H1 (cell line): ENCODE results near the gene MEF2B. TPM values are rescaled to one million over a fixed set of nuclear protein-coding genes. Genes with fewer than 3 reads are reported as not detected.

Experiments used
- CTCF ChIA-PET: fragments of 300-600 bp; sonication (Branson Sonifier 250); formaldehyde crosslinking; loops from one replicate; lab custom pipeline; 2021; ENCODE audit not compliant: partially characterized antibody; lab: Charles Lee
- POLR2A ChIA-PET: fragments of 300-600 bp; sonication (Branson Sonifier 250); formaldehyde crosslinking; loops from one replicate; lab custom pipeline; 2021; ENCODE audit warnings: inconsistent platforms; ENCODE audit not compliant: partially characterized antibody; lab: Charles Lee
- DNase-seq, 2 experiments: peaks; one replicate each; pipeline versions ENCODE4 v3.0.0 to v3.0.0-alpha.2; 2010 to 2022; ENCODE audit warnings: low spot score in 2 of 2, low read depth in 1 of 2, mixed read lengths in 1 of 2
- FAIRE-seq: peaks from 2 replicates; lab custom pipeline; 2011; peaks lifted over from hg19 to GRCh38; lab: Jason Lieb, UNC
- H2AFZ ChIP-seq: 2 replicates; pipeline ENCODE4 v1.8.1; 2012; ENCODE audit warnings: low read length, inconsistent platforms
- H2AK5ac ChIP-seq: 2 replicates; pipeline ENCODE4 v1.6.1; 2013; ENCODE audit warnings: low read depth, low read length
- H2BK120ac ChIP-seq: replicated peaks from 2 replicates; pipeline ENCODE3; 2013; ENCODE audit warnings: low read depth, low read length, inconsistent platforms
- H2BK12ac ChIP-seq: 2 replicates; pipeline ENCODE4 v1.6.1; 2013; ENCODE audit warnings: low read depth, low read length
- H2BK15ac ChIP-seq: 2 replicates; pipeline ENCODE4 v1.6.1; 2013; ENCODE audit warnings: low read length
- H2BK20ac ChIP-seq: 2 replicates; pipeline ENCODE4 v1.6.1; 2013; ENCODE audit warnings: low read length
- H2BK5ac ChIP-seq: 2 replicates; pipeline ENCODE4 v1.6.1; 2013; ENCODE audit warnings: low read depth, low read length
- H3K14ac ChIP-seq: 2 replicates; pipeline ENCODE4 v1.6.1; 2013; ENCODE audit warnings: inconsistent platforms; ENCODE audit not compliant: insufficient read length
- H3K18ac ChIP-seq: 2 replicates; pipeline ENCODE4 v1.6.1; 2013; ENCODE audit warnings: low read length; ENCODE audit errors: extremely low read depth
- H3K23ac ChIP-seq: 2 replicates; pipeline ENCODE4 v1.6.1; 2013; ENCODE audit warnings: inconsistent platforms; ENCODE audit not compliant: insufficient read length
- H3K23me2 ChIP-seq: 2 replicates; pipeline ENCODE4 v1.6.1; 2013; ENCODE audit warnings: low read depth, low read length
- H3K27ac ChIP-seq: 2 replicates; pipeline ENCODE4 v1.6.1; 2011; ENCODE audit warnings: low read depth, low read length, inconsistent platforms
- H3K27me3 ChIP-seq, 4 experiments: replicated peaks in 1 of 4; 1 replicate in 1 of 4; 2 replicates in 3 of 4; pipeline versions ENCODE4 v1.6.1 to v1.8.1; 2011 to 2013; ENCODE audit warnings: low read length in 3 of 4, mild to moderate bottlenecking in 3 of 4, inconsistent platforms in 2 of 4, mixed read lengths in 2 of 4, moderate library complexity in 1 of 4; ENCODE audit not compliant: control insufficient read depth in 3 of 4, insufficient read depth in 3 of 4; ENCODE audit errors: extremely low read depth in 1 of 4
- H3K36me3 ChIP-seq, 4 experiments: 2 replicates each; pipeline versions ENCODE4 v1.6.1 to v1.8.1; 2011 to 2013; ENCODE audit warnings: mild to moderate bottlenecking in 4 of 4, low read length in 3 of 4, moderate library complexity in 2 of 4, control low read depth in 1 of 4, inconsistent platforms in 1 of 4; ENCODE audit not compliant: insufficient read depth in 4 of 4, control insufficient read depth in 2 of 4
- H3K4ac ChIP-seq: replicated peaks from 2 replicates; pipeline ENCODE3; 2013; ENCODE audit warnings: low read length, low read depth, mixed read lengths, inconsistent platforms; ENCODE audit not compliant: insufficient read length
- H3K4me1 ChIP-seq, 4 experiments: replicated peaks in 1 of 4; 1 replicate in 1 of 4; 2 replicates in 3 of 4; pipeline versions ENCODE4 v1.6.1 to v1.8.1; 2011 to 2013; ENCODE audit warnings: low read length in 3 of 4, inconsistent platforms in 2 of 4, mixed read lengths in 1 of 4; ENCODE audit not compliant: insufficient read depth in 4 of 4, control insufficient read depth in 3 of 4
- H3K4me2 ChIP-seq, 2 experiments: 2 replicates each; pipeline versions ENCODE4 v1.6.1 to v1.8.1; 2011 to 2013; ENCODE audit warnings: low read depth in 2 of 2, low read length in 2 of 2, control low read depth in 1 of 2, inconsistent platforms in 1 of 2, mild to moderate bottlenecking in 1 of 2; ENCODE audit not compliant: insufficient read depth in 1 of 2
- H3K4me3 ChIP-seq, 4 experiments: fragments of 200-600, 300-600 bp in 1 of 4; sonication (generic), shearing (Covaris generic), sonication (Bioruptor Twin) in 1 of 4; 2 replicates each; pipeline versions ENCODE4 v1.5.1 to v1.8.1; 2011 to 2016; ENCODE audit warnings: low read length in 4 of 4, low read depth in 3 of 4, control low read depth in 2 of 4, inconsistent platforms in 2 of 4, mild to moderate bottlenecking in 2 of 4, mixed read lengths in 1 of 4, moderate library complexity in 1 of 4; ENCODE audit not compliant: insufficient read depth in 2 of 4; ENCODE audit errors: extremely low read depth in 1 of 4
- H3K56ac ChIP-seq: replicated peaks from 2 replicates; pipeline ENCODE3; 2013; ENCODE audit warnings: low read depth, mild to moderate bottlenecking, mixed read lengths, low read length, inconsistent platforms; ENCODE audit not compliant: insufficient read length
- H3K79me1 ChIP-seq: 2 replicates; pipeline ENCODE4 v1.6.1; 2013; ENCODE audit warnings: low read depth, low read length, control low read depth
- H3K79me2 ChIP-seq, 2 experiments: 2 replicates each; pipeline versions ENCODE4 v1.6.1 to v1.8.1; 2012 to 2013; ENCODE audit warnings: low read length in 2 of 2, mild to moderate bottlenecking in 2 of 2, inconsistent platforms in 1 of 2; ENCODE audit not compliant: insufficient read depth in 2 of 2, control insufficient read depth in 1 of 2
- H3K9ac ChIP-seq, 4 experiments: replicated peaks in 1 of 4; 1 replicate in 1 of 4; 2 replicates in 3 of 4; pipeline versions ENCODE4 v1.6.1 to v1.8.1; 2011 to 2013; ENCODE audit warnings: low read depth in 3 of 4, low read length in 3 of 4, control low read depth in 2 of 4, mild to moderate bottlenecking in 2 of 4, moderate library complexity in 2 of 4, inconsistent platforms in 1 of 4; ENCODE audit errors: extremely low read depth in 1 of 4
- H3K9me3 ChIP-seq, 2 experiments: 2 replicates each; pipeline versions ENCODE4 v1.6.1 to v1.8.1; 2012 to 2013; ENCODE audit warnings: mild to moderate bottlenecking in 2 of 2, moderate library complexity in 2 of 2, control low read depth in 1 of 2, inconsistent platforms in 1 of 2, low read depth in 1 of 2, low read length in 1 of 2, mixed read lengths in 1 of 2; ENCODE audit not compliant: insufficient read depth in 2 of 2
- H4K20me1 ChIP-seq, 2 experiments: replicated peaks in 1 of 2; 2 replicates each; pipeline versions ENCODE3 to v1.8.1; 2011 to 2013; ENCODE audit warnings: inconsistent platforms in 2 of 2, low read length in 2 of 2, mild to moderate bottlenecking in 1 of 2; ENCODE audit not compliant: insufficient read depth in 2 of 2, control insufficient read depth in 1 of 2
- H4K5ac ChIP-seq: 2 replicates; pipeline ENCODE4 v1.6.1; 2013; ENCODE audit warnings: low read length, low read depth, mixed read lengths, inconsistent platforms; ENCODE audit not compliant: insufficient read length
- H4K8ac ChIP-seq: 2 replicates; pipeline ENCODE4 v1.8.0; 2013; ENCODE audit warnings: mild to moderate bottlenecking, moderate library complexity, low read length, inconsistent platforms; ENCODE audit not compliant: insufficient read depth; ENCODE audit errors: extremely low read depth
- H4K91ac ChIP-seq: replicated peaks from 2 replicates; pipeline ENCODE3; 2013; ENCODE audit warnings: low read length, mixed read lengths, inconsistent platforms; ENCODE audit not compliant: insufficient read length
- E2F6 ChIP-seq: IDR thresholded peaks from 2 replicates; pipeline ENCODE4 v1.6.1; 2012; ENCODE audit warnings: inconsistent platforms
- RXRA ChIP-seq: IDR thresholded peaks from 2 replicates; pipeline ENCODE4 v1.6.1; 2011; ENCODE audit warnings: low read depth, mild to moderate bottlenecking, low read length, moderate library complexity; ENCODE audit not compliant: insufficient read depth
- SAP30 ChIP-seq: fragments of 300-600 bp; sonication (generic); IDR thresholded peaks from 2 replicates; pipeline ENCODE4 v1.7.1; 2012; ENCODE audit warnings: low read length, moderate library complexity, mild to moderate bottlenecking, inconsistent platforms; ENCODE audit not compliant: insufficient read depth, insufficient replicate concordance
- WGBS, 2 experiments: shearing (Covaris generic) in 1 of 2; methylation state at CpG; one replicate each; pipeline versions ENCODE4 v1.1.6 to v1.1.7; 2013 to 2015; ENCODE audit warnings: low lambda C conversion rate in 2 of 2, mixed read lengths in 2 of 2, inconsistent platforms in 1 of 2, low coverage in 1 of 2, missing lambda C conversion rate in 1 of 2; ENCODE audit not compliant: insufficient replicate concordance in 2 of 2, insufficient coverage in 1 of 2, insufficient read length in 1 of 2; ENCODE audit errors: extremely low coverage in 1 of 2, missing lambda C conversion rate in 1 of 2; 5-methylcytosine and 5-hydroxymethylcytosine counted together
- polyA plus RNA-seq, 7 experiments: library from polyadenylated mRNA; depleted of rRNA in 3 of 7; stranded (reverse) in 5 of 7; unstranded in 2 of 7; fragments of >200 nt in 5 of 7; fragments of 200-250 nt in 2 of 7; gene quantifications; 1 replicate in 5 of 7; 2 replicates in 1 of 7; 4 replicates in 1 of 7; pipeline versions ENCODE4 v1.2.1 to v1.2.3, GENCODE V29; 2011 to 2013; ENCODE audit warnings: missing spikeins in 2 of 7, mixed read lengths in 2 of 7
- total RNA-seq: library from RNA; stranded (reverse); fragmentation: NEBNext Ultra II Directional; extraction: Animal tissue kit (Norgen Biotek cat#: 25700); gene quantifications from 2 replicates; pipeline ENCODE4 v1.2.1, GENCODE V29; 2021
- TF ChIP-seq, protein P1 (sequence below): IDR thresholded peaks from 2 replicates; pipeline ENCODE4 v1.6.1; 2011; ENCODE audit warnings: low read depth, mild to moderate bottlenecking, low read length; ENCODE audit not compliant: insufficient read depth

Gene MEF2B
- total and polyA plus RNA-seq, 2 of the 8 experiments (the other 6 are each of a cell fraction or from before 2014, with no cell fraction given), result 2.8 to 3.7 TPM

- H4K91ac ChIP-seq, result no peak overlapping the region
- ChIA-PET CTCF (interaction anchor here (0.7 to 6.2 kb wide), 25 partner anchors 9 to 372 kb away, joined by 3 to 46 read pairs (median 4); no protein-coding TSS in a partner anchor), POLR2A (interaction anchor here (0.6 to 2.4 kb wide), 7 partner anchors 10 to 219 kb away, joined by 3 to 12 read pairs (median 3); partner anchors contain the start of gene MEF2B)
- no peak overlapping the region for H2AFZ ChIP-seq
- H2BK5ac ChIP-seq, result no peak overlapping the region
- H3K36me3 ChIP-seq, result no peaks in the 10 kb centered on the region
- TF ChIP-seq SAP30 (no peak), E2F6 (no peak), RXRA (no peak)
- TF ChIP-seq, protein P1, sequence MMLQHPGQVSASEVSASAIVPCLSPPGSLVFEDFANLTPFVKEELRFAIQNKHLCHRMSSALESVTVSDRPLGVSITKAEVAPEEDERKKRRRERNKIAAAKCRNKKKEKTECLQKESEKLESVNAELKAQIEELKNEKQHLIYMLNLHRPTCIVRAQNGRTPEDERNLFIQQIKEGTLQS, result no peak
- H3K79me2 ChIP-seq, result 0 out of 4 replicates have a peak, but pooled peaks cover 0 to 4% of the 10 kb centered on the region in 2 experiments
- no peak overlapping the region for H2BK15ac ChIP-seq
- FAIRE-seq (no peak), DNase-seq (no peak)
- H3K4ac ChIP-seq, result no peak overlapping the region
- H2AK5ac ChIP-seq, result no peak overlapping the region
- WGBS, 2 experiments, result 85% methylated on average over 3 of the region's 5 CpGs; no CpG with 5 or more reads in 1 of the 2 experiments
- no peak overlapping the region for H3K4me2 ChIP-seq
- H4K5ac ChIP-seq, result no peak overlapping the region
- H2BK12ac ChIP-seq, result 0 out of 2 replicates have a peak overlapping the region, but pooled peaks have one; percentile 6
- H3K79me1 ChIP-seq, result peaks cover 5% of the 10 kb centered on the region; the same call in 1 of the 2 replicates
- no peak overlapping the region for H3K14ac ChIP-seq
- H3K56ac ChIP-seq, result no peak overlapping the region
- H3K18ac ChIP-seq, result no peak overlapping the region
- H3K4me3 ChIP-seq, result no peak overlapping the region
- no peak overlapping the region for H4K8ac ChIP-seq
- peaks cover 3% of the 10 kb centered on the region; the same call in 1 of the 2 replicates for H3K23me2 ChIP-seq
- H3K27ac ChIP-seq, result no peak overlapping the region
- H4K20me1 ChIP-seq, result peaks cover 0 to 4% of the 10 kb centered on the region in 2 experiments
- no peak overlapping the region for H2BK120ac ChIP-seq
- H3K4me1 ChIP-seq, result peaks cover 0 to 5% (median 4%) of the 10 kb centered on the region in 4 experiments; a peak in 5 of 7 replicates
- no peak overlapping the region for H2BK20ac ChIP-seq
- no peak overlapping the region for H3K23ac ChIP-seq
- no peaks in the 10 kb centered on the region for H3K9me3 ChIP-seq
- H3K27me3 ChIP-seq, result peaks cover 0 to 3% (median 0%) of the 10 kb centered on the region in 4 experiments; a peak in 4 of 7 replicates
- H3K9ac ChIP-seq, result no peak overlapping the region
Observed at GRCh38 chr19:19140476-19140875, 29.6 kb downstream of the MEF2B start.
